B cell (primary cell): ENCODE data around the gene TXNRD1. TPM values are rescaled to one million over a fixed set of nuclear protein-coding genes. Genes with fewer than 3 reads are reported as not detected.

Experiments used
- ATAC-seq: fragments of 200-7000 bp; cut with Tn5 transposase; one replicate; pipeline ENCODE4 v1.10.0; 2021; ENCODE audit warnings: low read depth, mild to moderate bottlenecking, moderate number of reproducible peaks, moderate library complexity
- CTCF ChIA-PET: fragments of 350-600 bp; sonication (Branson Sonifier 250); formaldehyde crosslinking; loops from one replicate; lab custom pipeline; 2021; ENCODE audit warnings: antibody characterized with exemption, inconsistent platforms; lab: Charles Lee
- POLR2A ChIA-PET: fragments of 350-600 bp; sonication (Branson Sonifier 250); formaldehyde crosslinking; loops from one replicate; lab custom pipeline; 2021; ENCODE audit warnings: antibody characterized with exemption; lab: Charles Lee
- DNase-seq: peaks from one replicate; pipeline ENCODE4 v3.0.0; 2013
- H2AFZ ChIP-seq: 2 replicates; pipeline ENCODE4 v1.6.1; 2012; ENCODE audit warnings: mild to moderate bottlenecking, low read depth, low read length; ENCODE audit not compliant: insufficient read depth, poor library complexity, severe bottlenecking
- H3K27ac ChIP-seq, 2 donors: 1 replicate in 1 of 2; 2 replicates in 1 of 2; pipeline ENCODE4 v1.5.1; 2012 to 2013; ENCODE audit warnings: low read length in 2 of 2, mild to moderate bottlenecking in 2 of 2, moderate library complexity in 1 of 2
- H3K27me3 ChIP-seq, 4 experiments: fragments of 200-600 bp in 1 of 4; sonication (generic) in 1 of 4; replicated peaks in 1 of 4; 1 replicate in 2 of 4; 2 replicates in 2 of 4; pipeline versions ENCODE4 v1.6.1 to v1.7.0; 2013 to 2016; ENCODE audit warnings: low read length in 3 of 4, mild to moderate bottlenecking in 2 of 4, mixed read lengths in 1 of 4, moderate library complexity in 1 of 4; ENCODE audit not compliant: insufficient read depth in 4 of 4, control insufficient read depth in 3 of 4; ENCODE audit errors: control extremely low read depth in 1 of 4
- H3K36me3 ChIP-seq, 2 experiments: replicated peaks in 1 of 2; 1 replicate in 1 of 2; 2 replicates in 1 of 2; pipeline versions ENCODE4 v1.6.1 to v1.7.1; 2013; ENCODE audit warnings: low read length in 1 of 2; ENCODE audit not compliant: insufficient read depth in 2 of 2, control insufficient read depth in 1 of 2; ENCODE audit errors: control extremely low read depth in 1 of 2, extremely low read depth in 1 of 2
- H3K4me1 ChIP-seq, 2 donors: fragments of 200-600 bp in 1 of 2; sonication (generic) in 1 of 2; 1 replicate in 1 of 2; 2 replicates in 1 of 2; pipeline versions ENCODE4 v1.5.1 to v1.6.1; 2013 to 2017; ENCODE audit warnings: low read length in 2 of 2; ENCODE audit not compliant: control insufficient read depth in 2 of 2, insufficient read depth in 2 of 2
- H3K4me2 ChIP-seq: replicated peaks from 2 replicates; pipeline ENCODE3; 2012; ENCODE audit warnings: mild to moderate bottlenecking, low read depth, low read length; ENCODE audit not compliant: poor library complexity, severe bottlenecking
- H3K4me3 ChIP-seq, 5 experiments: fragments of 200-600 bp in 1 of 5; sonication (generic) in 1 of 5; 1 replicate in 3 of 5; 2 replicates in 2 of 5; pipeline versions ENCODE4 v1.5.1 to v1.7.0; 2011 to 2016; ENCODE audit warnings: low read length in 4 of 5, mild to moderate bottlenecking in 4 of 5, low read depth in 2 of 5, control low read depth in 1 of 5, moderate library complexity in 1 of 5; ENCODE audit not compliant: insufficient read depth in 1 of 5; ENCODE audit errors: control extremely low read depth in 1 of 5, extremely low read depth in 1 of 5
- H3K79me2 ChIP-seq: fragments of 200-600 bp; sonication (generic); one replicate; pipeline ENCODE4 v1.6.0; 2016; ENCODE audit warnings: low read length; ENCODE audit not compliant: control insufficient read depth, insufficient read depth
- H3K9ac ChIP-seq: fragments of 200-600 bp; sonication (generic); 2 replicates; pipeline ENCODE4 v1.6.1; 2017; ENCODE audit warnings: mild to moderate bottlenecking, low read length, moderate library complexity
- H3K9me3 ChIP-seq, 3 donors: one replicate each; pipeline versions ENCODE4 v1.6.1 to v1.7.1; 2013; ENCODE audit warnings: low read length in 2 of 3; ENCODE audit not compliant: control insufficient read depth in 2 of 3, insufficient read depth in 1 of 3; ENCODE audit errors: control extremely low read depth in 1 of 3
- H4K20me1 ChIP-seq: 2 replicates; pipeline ENCODE4 v1.6.0; 2012; ENCODE audit warnings: mild to moderate bottlenecking, low read length; ENCODE audit not compliant: insufficient read depth, control insufficient read depth, poor library complexity, severe bottlenecking
- H3K27ac Mint-ChIP-seq: one replicate; pipeline ENCODE4 v1.8.0; 2021; ENCODE audit warnings: mixed read lengths
- H3K27me3 Mint-ChIP-seq: one replicate; pipeline ENCODE4 v1.8.0; 2021; ENCODE audit warnings: mixed read lengths
- H3K4me1 Mint-ChIP-seq: one replicate; pipeline ENCODE4 v1.8.0; 2021; ENCODE audit warnings: mixed read lengths
- H3K4me3 Mint-ChIP-seq: one replicate; pipeline ENCODE4 v1.8.0; 2021; ENCODE audit warnings: mixed read lengths
- H3K9me3 Mint-ChIP-seq: one replicate; pipeline ENCODE4 v1.8.0; 2022; ENCODE audit warnings: mixed read lengths; ENCODE audit not compliant: insufficient read depth
- EZH2 ChIP-seq: IDR thresholded peaks from 2 replicates; pipeline ENCODE4 v1.6.1; 2012; ENCODE audit warnings: borderline replicate concordance, low read depth, mild to moderate bottlenecking, moderate library complexity, low read length; ENCODE audit not compliant: insufficient read depth, poor library complexity, severe bottlenecking
- WGBS: methylation state at CpG from one replicate; pipeline ENCODE4 v1.1.5; 2013; ENCODE audit warnings: missing lambda C conversion rate; ENCODE audit not compliant: insufficient coverage; 5-methylcytosine and 5-hydroxymethylcytosine counted together
- intact Hi-C: fragments of 100-400 bp; cut with micrococcal nuclease; formaldehyde crosslinking; loops from one replicate; pipeline ENCODE4 v1.10.0; 2022
- polyA plus RNA-seq: library from polyadenylated mRNA; depleted of rRNA; stranded (reverse); fragments of >200 nt; gene quantifications from 2 replicates; pipeline ENCODE4 v1.2.3, GENCODE V29; 2012
- total RNA-seq, 2 donors: library from RNA; stranded (reverse); fragments of 120-200 nt in 1 of 2; gene quantifications; 1 replicate in 1 of 2; 2 replicates in 1 of 2; pipeline versions ENCODE4 v1.2.3 to v1.2.4, GENCODE V29; 2013 to 2022
- TF ChIP-seq, protein P1 (sequence below): fragments of 200-600 bp; IDR thresholded peaks from one replicate; pipeline ENCODE4 v1.8.0; 2022; ENCODE audit warnings: antibody characterized with exemption, mild to moderate bottlenecking

TXNRD1 gene
- total and polyA plus RNA-seq, 2 donors (not counting 1 experiment from before 2014, with no cell fraction given): 10.1 to 44.6 TPM

DNA sequence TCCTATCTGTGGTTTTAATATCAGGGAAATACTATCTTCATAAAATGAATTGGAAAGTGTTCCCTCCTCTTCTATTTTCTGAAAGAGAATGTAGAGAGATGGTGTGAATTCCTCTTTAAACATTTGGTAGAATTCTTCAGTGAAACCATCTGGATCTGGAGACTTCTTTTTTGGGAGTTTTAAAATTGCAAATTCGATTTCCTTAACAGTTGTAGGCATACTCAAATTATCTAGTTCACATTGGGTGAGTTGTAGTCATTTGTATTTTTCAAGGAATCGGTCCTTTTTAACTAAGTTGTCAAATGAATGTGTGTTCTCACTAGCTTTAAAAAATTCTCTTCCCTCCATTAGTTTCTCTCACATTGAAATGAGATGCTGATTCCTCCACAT lies 165.8 kb downstream of the TXNRD1 start:
- ATAC-seq: no peak
- H3K4me2 ChIP-seq: peak overlapping the region; percentile 29
- intact Hi-C loops: loop anchor here (1.0 to 5.0 kb wide), 5 partner anchors 76 to 672 kb away; partner anchors contain the start of genes CHST11 and SLC41A2

More for the DNA sequence above, 165.8 kb downstream of the TXNRD1 start:
- Mint-ChIP-seq H3K27me3 (peaks cover 6% of the 10 kb centered on the region), H3K4me1 (peaks cover 9% of the 10 kb centered on the region), H3K4me3 (no peak overlapping the region), H3K27ac (no peak overlapping the region), H3K9me3 (no peaks in the 10 kb centered on the region)
- CTCF ChIA-PET: interaction anchor here (0.6 to 4.8 kb wide), 126 partner anchors 8 to 1003 kb away, joined by 3 to 147 read pairs (median 5); partner anchors contain the start of genes CHST11, EID3, SLC41A2 and WASHC4
- Histone ChIP-seq H3K4me3 (no peak overlapping the region), H3K36me3 (no peaks in the 10 kb centered on the region), H3K4me1 (peaks cover 3 to 9% of the 10 kb centered on the region in 2 donors), H3K9me3 (no peaks in the 10 kb centered on the region), H3K79me2 (peaks cover 7% of the 10 kb centered on the region), H3K27ac (no peak overlapping the region), H4K20me1 (no peaks in the 10 kb centered on the region), H2AFZ (no peak overlapping the region), H3K27me3 (peaks cover 0 to 4% (median 2%) of the 10 kb centered on the region in 4 experiments), H3K9ac (no peak overlapping the region)
- DNase-seq: no peak
- WGBS: no CpG with 5 or more reads among the region's 2 CpGs
- POLR2A ChIA-PET: interaction anchor here (0.7 to 0.8 kb wide), 3 partner anchors 33 to 339 kb away, joined by 3 to 4 read pairs (median 3); no protein-coding TSS in a partner anchor
- no peak for TF ChIP-seq EZH2
- TF ChIP-seq, protein P1, sequence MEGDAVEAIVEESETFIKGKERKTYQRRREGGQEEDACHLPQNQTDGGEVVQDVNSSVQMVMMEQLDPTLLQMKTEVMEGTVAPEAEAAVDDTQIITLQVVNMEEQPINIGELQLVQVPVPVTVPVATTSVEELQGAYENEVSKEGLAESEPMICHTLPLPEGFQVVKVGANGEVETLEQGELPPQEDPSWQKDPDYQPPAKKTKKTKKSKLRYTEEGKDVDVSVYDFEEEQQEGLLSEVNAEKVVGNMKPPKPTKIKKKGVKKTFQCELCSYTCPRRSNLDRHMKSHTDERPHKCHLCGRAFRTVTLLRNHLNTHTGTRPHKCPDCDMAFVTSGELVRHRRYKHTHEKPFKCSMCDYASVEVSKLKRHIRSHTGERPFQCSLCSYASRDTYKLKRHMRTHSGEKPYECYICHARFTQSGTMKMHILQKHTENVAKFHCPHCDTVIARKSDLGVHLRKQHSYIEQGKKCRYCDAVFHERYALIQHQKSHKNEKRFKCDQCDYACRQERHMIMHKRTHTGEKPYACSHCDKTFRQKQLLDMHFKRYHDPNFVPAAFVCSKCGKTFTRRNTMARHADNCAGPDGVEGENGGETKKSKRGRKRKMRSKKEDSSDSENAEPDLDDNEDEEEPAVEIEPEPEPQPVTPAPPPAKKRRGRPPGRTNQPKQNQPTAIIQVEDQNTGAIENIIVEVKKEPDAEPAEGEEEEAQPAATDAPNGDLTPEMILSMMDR: no peak
